H9 (cell line): ENCODE measurements around the gene MYCN. TPM values are rescaled to one million over a fixed set of nuclear protein-coding genes. Genes with fewer than 3 reads are reported as not detected.

Experiments used
- DNase-seq: peaks from one replicate; pipeline ENCODE4 v3.0.0-alpha.2; 2017
- H2AFZ ChIP-seq: one replicate; pipeline ENCODE4 v1.6.1; 2013; ENCODE audit warnings: mild to moderate bottlenecking, low read length, control low read depth, moderate library complexity
- H2AK5ac ChIP-seq: 2 replicates; pipeline ENCODE4 v1.6.1; 2013; ENCODE audit warnings: low read length, control low read depth, mixed read lengths; ENCODE audit not compliant: insufficient read length
- H2BK120ac ChIP-seq: one replicate; pipeline ENCODE4 v1.6.1; 2013; ENCODE audit warnings: low read depth, mild to moderate bottlenecking, low read length, control low read depth, inconsistent platforms; ENCODE audit not compliant: poor library complexity, severe bottlenecking
- H2BK12ac ChIP-seq: 2 replicates; pipeline ENCODE4 v1.6.1; 2013; ENCODE audit warnings: low read length, control low read depth, mixed read lengths, low read depth; ENCODE audit not compliant: insufficient read length
- H2BK15ac ChIP-seq: 2 replicates; pipeline ENCODE4 v1.6.1; 2013; ENCODE audit warnings: low read depth, low read length, control low read depth
- H2BK20ac ChIP-seq: one replicate; pipeline ENCODE4 v1.6.1; 2013; ENCODE audit warnings: low read depth, mild to moderate bottlenecking, low read length, control low read depth, inconsistent platforms; ENCODE audit not compliant: poor library complexity, severe bottlenecking
- H2BK5ac ChIP-seq: 2 replicates; pipeline ENCODE4 v1.6.1; 2013; ENCODE audit warnings: low read length, control low read depth, mixed read lengths; ENCODE audit not compliant: insufficient read length
- H3K14ac ChIP-seq: 2 replicates; pipeline ENCODE4 v1.6.1; 2013; ENCODE audit warnings: low read length, control low read depth; ENCODE audit not compliant: insufficient read depth
- H3K18ac ChIP-seq: 2 replicates; pipeline ENCODE4 v1.6.1; 2013; ENCODE audit warnings: low read depth, mild to moderate bottlenecking, mixed read lengths, low read length, control low read depth; ENCODE audit not compliant: insufficient read length
- H3K23ac ChIP-seq: 2 replicates; pipeline ENCODE4 v1.6.1; 2013; ENCODE audit warnings: low read length, control low read depth, mixed read lengths, low read depth; ENCODE audit not compliant: insufficient read length
- H3K23me2 ChIP-seq: 2 replicates; pipeline ENCODE4 v1.6.1; 2013; ENCODE audit warnings: low read depth, mild to moderate bottlenecking, mixed read lengths, low read length, control low read depth; ENCODE audit not compliant: insufficient read length, poor library complexity, severe bottlenecking
- H3K27ac ChIP-seq: 2 replicates; pipeline ENCODE4 v1.5.1; 2013; ENCODE audit warnings: low read length, control low read depth, mixed read lengths, low read depth; ENCODE audit not compliant: insufficient read length
- H3K27me3 ChIP-seq: 2 replicates; pipeline ENCODE4 v1.6.1; 2013; ENCODE audit warnings: low read length, control low read depth, inconsistent platforms; ENCODE audit not compliant: insufficient read depth
- H3K4ac ChIP-seq: 2 replicates; pipeline ENCODE4 v1.6.1; 2013; ENCODE audit warnings: low read depth, mild to moderate bottlenecking, control low read depth, inconsistent platforms, low read length, moderate library complexity
- H3K4me1 ChIP-seq: 2 replicates; pipeline ENCODE4 v1.6.1; 2013; ENCODE audit warnings: low read length, control low read depth, inconsistent platforms; ENCODE audit not compliant: insufficient read depth
- H3K4me2 ChIP-seq: 2 replicates; pipeline ENCODE4 v1.6.1; 2013; ENCODE audit warnings: low read length, control low read depth, mixed read lengths; ENCODE audit not compliant: insufficient read length, insufficient read depth
- H3K56ac ChIP-seq: 2 replicates; pipeline ENCODE4 v1.6.1; 2013; ENCODE audit warnings: low read depth, mild to moderate bottlenecking, mixed read lengths, low read length, control low read depth; ENCODE audit not compliant: insufficient read length
- H3K79me1 ChIP-seq: 2 replicates; pipeline ENCODE4 v1.6.1; 2013; ENCODE audit warnings: low read depth, mild to moderate bottlenecking, moderate library complexity, low read length, control low read depth, inconsistent platforms; ENCODE audit not compliant: insufficient read depth, poor library complexity, severe bottlenecking
- H3K79me2 ChIP-seq: 2 replicates; pipeline ENCODE4 v1.6.1; 2013; ENCODE audit warnings: low read length, control low read depth, inconsistent platforms; ENCODE audit not compliant: insufficient read depth
- H3K9ac ChIP-seq: 2 replicates; pipeline ENCODE4 v1.6.1; 2013; ENCODE audit warnings: low read length, control low read depth, mixed read lengths; ENCODE audit not compliant: insufficient read length; ENCODE audit errors: extremely low read depth
- H3K9me3 ChIP-seq: one replicate; pipeline ENCODE4 v1.6.1; 2013; ENCODE audit warnings: low read depth, low read length, inconsistent platforms; ENCODE audit not compliant: control insufficient read depth
- H3T11ph ChIP-seq: one replicate; pipeline ENCODE4 v1.6.1; 2013; ENCODE audit warnings: mild to moderate bottlenecking, low read length, control low read depth, inconsistent platforms
- H4K20me1 ChIP-seq: one replicate; pipeline ENCODE4 v1.6.1; 2013; ENCODE audit not compliant: control insufficient read depth, insufficient read length, insufficient read depth
- H4K5ac ChIP-seq: 2 replicates; pipeline ENCODE4 v1.6.1; 2013; ENCODE audit warnings: low read depth, mild to moderate bottlenecking, mixed read lengths, low read length, control low read depth; ENCODE audit not compliant: insufficient read length
- H4K8ac ChIP-seq: replicated peaks from 2 replicates; pipeline ENCODE4 v1.6.1; 2013; ENCODE audit warnings: low read length, control low read depth, mixed read lengths, low read depth; ENCODE audit not compliant: insufficient read length
- H4K91ac ChIP-seq: 2 replicates; pipeline ENCODE4 v1.6.1; 2013; ENCODE audit warnings: low read depth, mild to moderate bottlenecking, moderate library complexity, mixed read lengths, low read length, control low read depth; ENCODE audit not compliant: insufficient read length
- H3K27ac Mint-ChIP-seq, 3 experiments: 2 replicates in 2 of 3; 3 replicates in 1 of 3; pipeline ENCODE4 v1.8.0; 2020 to 2021; ENCODE audit warnings: mixed read lengths in 3 of 3, mild to moderate bottlenecking in 1 of 3, moderate library complexity in 1 of 3
- H3K27me3 Mint-ChIP-seq: 2 replicates; pipeline ENCODE4 v1.8.0; 2021; ENCODE audit warnings: low read depth, mild to moderate bottlenecking, moderate library complexity, mixed read lengths
- H3K36me3 Mint-ChIP-seq, 3 experiments: 2 replicates in 2 of 3; 3 replicates in 1 of 3; pipeline ENCODE4 v1.8.0; 2020 to 2021; ENCODE audit warnings: low read depth in 3 of 3, mixed read lengths in 3 of 3; ENCODE audit not compliant: insufficient read depth in 1 of 3
- H3K4me1 Mint-ChIP-seq, 2 experiments: 2 replicates each; pipeline ENCODE4 v1.8.0; 2020; ENCODE audit warnings: mixed read lengths in 2 of 2
- H3K4me3 Mint-ChIP-seq, 2 experiments: 2 replicates in 1 of 2; 3 replicates in 1 of 2; pipeline ENCODE4 v1.8.0; 2020 to 2021; ENCODE audit warnings: mild to moderate bottlenecking in 2 of 2, mixed read lengths in 2 of 2, moderate library complexity in 1 of 2
- H3K9me3 Mint-ChIP-seq, 2 experiments: 2 replicates in 1 of 2; 3 replicates in 1 of 2; pipeline ENCODE4 v1.8.0; 2020; ENCODE audit warnings: mild to moderate bottlenecking in 2 of 2, mixed read lengths in 2 of 2, moderate library complexity in 1 of 2
- CTCF ChIP-seq: fragments of 200-600 bp; sonication (generic); conservative IDR thresholded peaks from 3 replicates; pipeline ENCODE4 v1.8.0; 2021; ENCODE audit warnings: antibody characterized with exemption, mild to moderate bottlenecking
- WGBS: extraction: QIAGEN DNeasy Blood & Tissue Kit; methylation state at CpG from one replicate; pipeline ENCODE4 v1.1.7; 2013; ENCODE audit warnings: missing lambda C conversion rate, low lambda C conversion rate, mixed read lengths; ENCODE audit not compliant: insufficient read length; ENCODE audit errors: extremely low coverage; 5-methylcytosine and 5-hydroxymethylcytosine counted together
- total RNA-seq: library from RNA; stranded (reverse); gene quantifications from 2 replicates; pipeline ENCODE4 v1.2.1, GENCODE V29; 2021

The MYCN gene
- total RNA-seq, 1 experiment from 2014 or later, result 100.0 TPM

GRCh38 chr2:15963977-15964670 is 23.8 kb downstream of the MYCN start:
- no peak overlapping the region for H2BK20ac ChIP-seq
- H3K14ac ChIP-seq, result no peak overlapping the region
- H3K9ac ChIP-seq, result no peak overlapping the region
- H3K36me3 Mint-ChIP-seq, result peaks cover 0 to 11% (median 1%) of the 10 kb centered on the region in 3 experiments; a peak in 5 of 7 replicates
- TF ChIP-seq CTCF, result no peak
- no peak overlapping the region for H2AFZ ChIP-seq
- no peak overlapping the region for H4K8ac ChIP-seq
- no peak overlapping the region for H3K18ac ChIP-seq
- H2BK12ac ChIP-seq, result no peak overlapping the region
- H3K4me2 ChIP-seq, result no peak overlapping the region
- H3K9me3 ChIP-seq, result no peaks in the 10 kb centered on the region
- no peaks in the 10 kb centered on the region for H3K23me2 ChIP-seq
- H4K91ac ChIP-seq, result no peak overlapping the region
- H3K9me3 Mint-ChIP-seq, result peaks cover 9 to 12% of the 10 kb centered on the region in 2 experiments
- no peak overlapping the region for H3K4me3 Mint-ChIP-seq
- no peak overlapping the region for H2BK120ac ChIP-seq
- no peaks in the 10 kb centered on the region for H3K27me3 ChIP-seq
- WGBS, result no CpG with 5 or more reads among the region's 5 CpGs
- no peak overlapping the region for H3K4ac ChIP-seq
- H3K27me3 Mint-ChIP-seq, result peaks cover 2% of the 10 kb centered on the region; the same call in 1 of the 2 replicates
- H3K4me1 ChIP-seq, result peaks cover 9% of the 10 kb centered on the region; the same call in 1 of the 2 replicates
- H3K79me2 ChIP-seq, result no peaks in the 10 kb centered on the region
- H4K5ac ChIP-seq, result no peak overlapping the region
- H3T11ph ChIP-seq, result no peak overlapping the region
- no peaks in the 10 kb centered on the region for H4K20me1 ChIP-seq
- no peak overlapping the region for H3K23ac ChIP-seq
- H2BK5ac ChIP-seq, result no peak overlapping the region
- no peak overlapping the region for H2AK5ac ChIP-seq
- H3K79me1 ChIP-seq, result no peaks in the 10 kb centered on the region
- no peak overlapping the region for H3K27ac ChIP-seq
- H3K56ac ChIP-seq, result no peak overlapping the region
- peaks cover 37 to 44% of the 10 kb centered on the region in 2 experiments for H3K4me1 Mint-ChIP-seq
- H3K27ac Mint-ChIP-seq, result no peak overlapping the region
- no peak overlapping the region for H2BK15ac ChIP-seq
- DNase-seq, result no peak
